ENCODE measurements around the gene ISOC2.

DNA sequence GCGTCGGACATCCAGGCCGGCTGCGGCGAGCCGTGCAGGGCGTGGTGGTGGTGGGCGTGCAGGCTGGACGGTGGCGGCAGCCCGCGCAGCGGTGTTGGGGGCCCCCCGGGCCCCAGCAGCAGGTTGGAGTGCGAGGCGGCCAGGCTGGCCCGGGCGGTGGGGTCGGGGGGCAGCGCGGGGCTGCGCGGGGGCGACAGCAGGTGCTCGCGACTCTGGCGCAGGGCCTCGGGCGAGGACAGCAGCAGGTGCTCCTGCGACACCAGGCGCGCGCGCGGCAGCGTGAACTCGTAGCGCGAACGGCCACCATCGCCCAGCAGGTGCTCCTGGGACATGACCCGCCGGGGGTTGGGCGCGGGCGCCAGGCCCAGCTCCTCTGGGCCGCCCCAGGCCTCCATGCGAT lies 28.1 kb downstream of the ISOC2 start:
- TF ChIP-seq POLR2A (IDR thresholded peaks at IDR 0.05; ENCODE audit: low read length): no peak
- no peak for TF ChIP-seq GATA1 (IDR thresholded peaks at IDR 0.05; ENCODE audit: low read depth, low read length)

All from erythroblast (primary cell).